ENCODE data around the gene C1orf167. TPM values are rescaled to one million over a fixed set of nuclear protein-coding genes. Genes with fewer than 3 reads are reported as not detected.

The C1orf167 gene
- total and polyA plus RNA-seq, 2 of the 8 experiments (the other 6 are each of a cell fraction or from before 2014, with no cell fraction given): 0.70 to 1.3 TPM

DNA sequence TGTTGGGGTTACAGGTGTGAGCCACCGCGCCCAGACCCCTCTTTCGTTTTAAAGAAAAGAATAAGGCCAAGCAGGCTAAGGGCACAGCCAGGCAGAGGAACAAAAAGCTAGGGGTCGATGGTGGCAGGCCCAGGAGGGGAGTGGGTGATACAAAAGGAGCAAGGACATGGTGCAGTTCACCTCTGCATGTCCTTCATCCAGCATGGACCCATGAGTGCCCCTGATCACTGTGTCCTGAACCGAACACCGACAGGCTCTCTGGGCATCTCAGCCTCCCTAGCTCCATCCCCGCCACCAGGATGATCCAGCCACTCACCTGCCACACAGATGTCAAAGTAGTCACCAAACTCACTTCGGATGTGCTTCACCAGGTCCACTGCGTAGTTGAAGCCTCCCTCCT lies 37.9 kb downstream of the C1orf167 start:
- WGBS, 2 experiments (ENCODE audit: extremely low coverage in 1 of 2, insufficient coverage in 1 of 2, insufficient read length in 1 of 2, insufficient replicate concordance in 2 of 2, low coverage in 1 of 2, low lambda C conversion rate in 2 of 2, missing lambda C conversion rate in 1 of 2): 95% methylated on average over 9 of the region's 9 CpGs; no CpG with 5 or more reads in 1 of the 2 experiments
- Histone ChIP-seq H3K9me3 (ENCODE audit: insufficient read depth in 2 of 2, low read depth in 1 of 2, low read length in 1 of 2) (no peaks in the 10 kb centered on the region), H3K4me2 (ENCODE audit: insufficient read depth in 1 of 2, low read depth in 2 of 2, low read length in 2 of 2) (no peak overlapping the region), H3K56ac (replicated peaks; ENCODE audit: insufficient read length, low read depth, low read length) (no peak overlapping the region), H3K9ac (replicated peaks in 1 of 4; ENCODE audit: extremely low read depth in 1 of 4, low read depth in 3 of 4, low read length in 3 of 4) (no peak overlapping the region), H2BK12ac (ENCODE audit: low read depth, low read length) (no peak overlapping the region), H3K23ac (ENCODE audit: insufficient read length) (no peak overlapping the region), H2AFZ (ENCODE audit: low read length) (no peak overlapping the region), H3K23me2 (ENCODE audit: low read depth, low read length) (peaks cover 7% of the 10 kb centered on the region), H2BK20ac (ENCODE audit: low read length) (no peak overlapping the region), H3K4me1 (replicated peaks in 1 of 4; ENCODE audit: control insufficient read depth in 3 of 4, insufficient read depth in 4 of 4, low read length in 3 of 4) (peaks cover 11 to 15% (median 13%) of the 10 kb centered on the region in 4 experiments), H3K79me1 (ENCODE audit: low read depth, low read length) (no peaks in the 10 kb centered on the region; the same call in 1 of the 2 replicates), H4K91ac (replicated peaks; ENCODE audit: insufficient read length, low read length) (no peak overlapping the region), H3K79me2 (ENCODE audit: control insufficient read depth in 1 of 2, insufficient read depth in 2 of 2, low read length in 2 of 2) (peaks cover 0 to 14% of the 10 kb centered on the region in 2 experiments; a peak in 2 of 4 replicates), H3K14ac (ENCODE audit: insufficient read length) (no peak overlapping the region), H3K36me3 (ENCODE audit: control insufficient read depth in 2 of 4, insufficient read depth in 4 of 4, low read length in 3 of 4) (peaks cover 8 to 19% (median 17%) of the 10 kb centered on the region in 4 experiments), H2BK15ac (ENCODE audit: low read length) (no peak overlapping the region), H4K5ac (ENCODE audit: insufficient read length, low read depth, low read length) (no peak overlapping the region), H3K4me3 (ENCODE audit: extremely low read depth in 1 of 4, insufficient read depth in 2 of 4, low read depth in 3 of 4, low read length in 4 of 4) (no peak overlapping the region), H4K8ac (ENCODE audit: extremely low read depth, insufficient read depth, low read length) (no peak overlapping the region), H3K18ac (ENCODE audit: extremely low read depth, low read length) (no peak overlapping the region), H2AK5ac (ENCODE audit: low read depth, low read length) (no peak overlapping the region), H2BK5ac (ENCODE audit: low read depth, low read length) (no peak overlapping the region), H3K27me3 (replicated peaks in 1 of 4; ENCODE audit: control insufficient read depth in 3 of 4, extremely low read depth in 1 of 4, insufficient read depth in 3 of 4, low read length in 3 of 4) (no peaks in the 10 kb centered on the region), H3K4ac (replicated peaks; ENCODE audit: insufficient read length, low read depth, low read length) (no peak overlapping the region), H4K20me1 (replicated peaks in 1 of 2; ENCODE audit: control insufficient read depth in 1 of 2, insufficient read depth in 2 of 2, low read length in 2 of 2) (peaks cover 6 to 10% of the 10 kb centered on the region in 2 experiments), H2BK120ac (replicated peaks; ENCODE audit: low read depth, low read length) (no peak overlapping the region), H3K27ac (ENCODE audit: low read depth, low read length) (no peak overlapping the region)
- TF ChIP-seq BRCA1 (IDR thresholded peaks at IDR 0.05; ENCODE audit: low read depth, low read length): no peak
- TF ChIP-seq SP1 (IDR thresholded peaks at IDR 0.05; ENCODE audit: low read depth, low read length): no peak
- TF ChIP-seq SRF (IDR thresholded peaks at IDR 0.05; ENCODE audit: low read depth, low read length): no peak
- no peak for TF ChIP-seq CREB1 (IDR thresholded peaks at IDR 0.05)
- no peak for TF ChIP-seq KDM4A (IDR thresholded peaks at IDR 0.05; ENCODE audit: low read depth, low read length, severe bottlenecking)
- TF ChIP-seq CEBPB (IDR thresholded peaks at IDR 0.05; ENCODE audit: low read depth, low read length): no peak
- TF ChIP-seq, protein P1, sequence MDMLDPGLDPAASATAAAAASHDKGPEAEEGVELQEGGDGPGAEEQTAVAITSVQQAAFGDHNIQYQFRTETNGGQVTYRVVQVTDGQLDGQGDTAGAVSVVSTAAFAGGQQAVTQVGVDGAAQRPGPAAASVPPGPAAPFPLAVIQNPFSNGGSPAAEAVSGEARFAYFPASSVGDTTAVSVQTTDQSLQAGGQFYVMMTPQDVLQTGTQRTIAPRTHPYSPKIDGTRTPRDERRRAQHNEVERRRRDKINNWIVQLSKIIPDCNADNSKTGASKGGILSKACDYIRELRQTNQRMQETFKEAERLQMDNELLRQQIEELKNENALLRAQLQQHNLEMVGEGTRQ (IDR thresholded peaks at IDR 0.05; ENCODE audit: low read length): no peak
- TF ChIP-seq E2F6 (IDR thresholded peaks at IDR 0.05): no peak
- no peak for TF ChIP-seq TAF1 (IDR thresholded peaks at IDR 0.05; ENCODE audit: low read depth, low read length)
- TF ChIP-seq ASH2L (IDR thresholded peaks at IDR 0.05; ENCODE audit: low read length): no peak
- no peak for TF ChIP-seq YY1 (IDR thresholded peaks at IDR 0.05; ENCODE audit: low read depth, low read length)
- TF ChIP-seq CHD1 (IDR thresholded peaks at IDR 0.05; ENCODE audit: low read depth, low read length): no peak
- POLR2A ChIA-PET (ENCODE audit: partially characterized antibody): interaction anchor here (1.0 to 1.8 kb wide), 2 partner anchors 11 to 12 kb away, joined by 3 to 4 read pairs; no protein-coding TSS in a partner anchor
- DNase-seq (ENCODE audit: low read depth in 1 of 2, low spot score in 2 of 2) (no peak), FAIRE-seq (no peak)
- CTCF ChIA-PET (ENCODE audit: partially characterized antibody): no interaction called here
